NCI-H774 (cell line): Measurements from ENCODE around the gene LRSAM1.

Source experiments
- DNase-seq: peaks from one replicate; lab custom pipeline; 2025; lab: John Stamatoyannopoulos, UW

Gene LRSAM1

GRCh38 chr9:127497656-127498290, 46.5 kb downstream of the LRSAM1 start:
- DNase-seq, result no peak

- no peak for DNase-seq
Observed at GRCh38 chr9:127498298-127498697, 47.0 kb downstream of the LRSAM1 start.

GRCh38 chr9:127500399-127500798, 49.1 kb downstream of the LRSAM1 start:
- DNase-seq, result no peak

- no peak for DNase-seq
Observed at GRCh38 chr9:127500862-127501261, 49.6 kb downstream of the LRSAM1 start.

- DNase-seq, result no peak
Observed at GRCh38 chr9:127501821-127502343, 50.6 kb downstream of the LRSAM1 start.

- DNase-seq, result no peak
Observed at GRCh38 chr9:127502706-127503378, 51.5 kb downstream of the LRSAM1 start.

- no peak for DNase-seq
Observed at GRCh38 chr9:127503379-127503921, 52.1 kb downstream of the LRSAM1 start.

- DNase-seq, result peak; percentile 81
Observed at GRCh38 chr9:127503947-127504886, 52.9 kb downstream of the LRSAM1 start.

GRCh38 chr9:127504887-127505251, 53.6 kb downstream of the LRSAM1 start:
- no peak for DNase-seq

- DNase-seq, result no peak
Observed at GRCh38 chr9:127505396-127506116, 54.2 kb downstream of the LRSAM1 start.

GRCh38 chr9:127506117-127506813, 55.0 kb downstream of the LRSAM1 start:
- no peak for DNase-seq

- DNase-seq, result no peak
Observed at GRCh38 chr9:127506814-127507750, 55.8 kb downstream of the LRSAM1 start.

- DNase-seq, result no peak
Observed at GRCh38 chr9:127507751-127508648, 56.7 kb downstream of the LRSAM1 start.

- DNase-seq, result no peak
Observed at GRCh38 chr9:127508901-127509260, 57.6 kb downstream of the LRSAM1 start.

- DNase-seq, result no peak
Observed at GRCh38 chr9:127509261-127509954, 58.1 kb downstream of the LRSAM1 start.

- no peak for DNase-seq
Observed at GRCh38 chr9:127509955-127510299, 58.6 kb downstream of the LRSAM1 start.

GRCh38 chr9:127514468-127514867, 63.2 kb downstream of the LRSAM1 start:
- no peak for DNase-seq
